Measurements from ENCODE around the gene GORASP1. TPM values are rescaled to one million over a fixed set of nuclear protein-coding genes. Genes with fewer than 3 reads are reported as not detected.

GORASP1 gene
- total RNA-seq, 4 donors from 2014 or later, result 32.3 to 73.4 (median 47.5) TPM

- no peak overlapping the region for H3K27ac ChIP-seq
- H3K4me3 ChIP-seq, result no peak overlapping the region
- H3K27me3 ChIP-seq, result no peaks in the 10 kb centered on the region
- no peaks in the 10 kb centered on the region for H3K36me3 ChIP-seq
- no peak for DNase-seq
- intact Hi-C loops (cut with DNase I; ENCODE audit: low total_unique reads), result no loop called here
- H3K9me3 ChIP-seq, result no peaks in the 10 kb centered on the region
- TF ChIP-seq, protein P1, sequence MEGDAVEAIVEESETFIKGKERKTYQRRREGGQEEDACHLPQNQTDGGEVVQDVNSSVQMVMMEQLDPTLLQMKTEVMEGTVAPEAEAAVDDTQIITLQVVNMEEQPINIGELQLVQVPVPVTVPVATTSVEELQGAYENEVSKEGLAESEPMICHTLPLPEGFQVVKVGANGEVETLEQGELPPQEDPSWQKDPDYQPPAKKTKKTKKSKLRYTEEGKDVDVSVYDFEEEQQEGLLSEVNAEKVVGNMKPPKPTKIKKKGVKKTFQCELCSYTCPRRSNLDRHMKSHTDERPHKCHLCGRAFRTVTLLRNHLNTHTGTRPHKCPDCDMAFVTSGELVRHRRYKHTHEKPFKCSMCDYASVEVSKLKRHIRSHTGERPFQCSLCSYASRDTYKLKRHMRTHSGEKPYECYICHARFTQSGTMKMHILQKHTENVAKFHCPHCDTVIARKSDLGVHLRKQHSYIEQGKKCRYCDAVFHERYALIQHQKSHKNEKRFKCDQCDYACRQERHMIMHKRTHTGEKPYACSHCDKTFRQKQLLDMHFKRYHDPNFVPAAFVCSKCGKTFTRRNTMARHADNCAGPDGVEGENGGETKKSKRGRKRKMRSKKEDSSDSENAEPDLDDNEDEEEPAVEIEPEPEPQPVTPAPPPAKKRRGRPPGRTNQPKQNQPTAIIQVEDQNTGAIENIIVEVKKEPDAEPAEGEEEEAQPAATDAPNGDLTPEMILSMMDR (IDR thresholded peaks at IDR 0.05), result no peak
- TF ChIP-seq POLR2A (IDR thresholded peaks at IDR 0.05), result no peak
- no peaks in the 10 kb centered on the region for H3K4me1 ChIP-seq
Measured at GRCh38 chr3:39130026-39130425, 22.6 kb upstream of the GORASP1 start.

GRCh38 chr3:39128951-39129350 is 21.5 kb upstream of the GORASP1 start:
- no peaks in the 10 kb centered on the region for H3K4me1 ChIP-seq
- TF ChIP-seq POLR2A (IDR thresholded peaks at IDR 0.05), result no peak
- TF ChIP-seq, protein P1 (IDR thresholded peaks at IDR 0.05), result no peak
- intact Hi-C loops (cut with DNase I; ENCODE audit: low total_unique reads), result loop anchor here (5.0 kb wide), 1 partner anchor 163 kb away; no protein-coding TSS in a partner anchor
- H3K4me3 ChIP-seq, result no peak overlapping the region
- no peak overlapping the region for H3K27ac ChIP-seq
- no peaks in the 10 kb centered on the region for H3K9me3 ChIP-seq
- H3K27me3 ChIP-seq, result no peaks in the 10 kb centered on the region
- no peak for DNase-seq
- H3K36me3 ChIP-seq, result no peaks in the 10 kb centered on the region

- intact Hi-C loops (cut with DNase I; ENCODE audit: low total_unique reads), result loop anchor here (5.0 kb wide), 1 partner anchor 164 kb away; no protein-coding TSS in a partner anchor
- Histone ChIP-seq H3K9me3 (no peaks in the 10 kb centered on the region), H3K4me1 (no peaks in the 10 kb centered on the region), H3K4me3 (no peak overlapping the region), H3K27ac (no peak overlapping the region), H3K27me3 (no peaks in the 10 kb centered on the region), H3K36me3 (no peaks in the 10 kb centered on the region)
- no peak for TF ChIP-seq POLR2A (IDR thresholded peaks at IDR 0.05)
- TF ChIP-seq, protein P1 (IDR thresholded peaks at IDR 0.05), result no peak
- no peak for DNase-seq
Measured at GRCh38 chr3:39127908-39128304, 20.5 kb upstream of the GORASP1 start.

GRCh38 chr3:39127269-39127907 is 20.0 kb upstream of the GORASP1 start:
- Histone ChIP-seq H3K27me3 (no peaks in the 10 kb centered on the region), H3K9me3 (no peaks in the 10 kb centered on the region), H3K4me3 (no peak overlapping the region), H3K36me3 (no peaks in the 10 kb centered on the region), H3K27ac (no peak overlapping the region), H3K4me1 (no peaks in the 10 kb centered on the region)
- DNase-seq, result no peak
- TF ChIP-seq, protein P1 (IDR thresholded peaks at IDR 0.05), result no peak
- no peak for TF ChIP-seq POLR2A (IDR thresholded peaks at IDR 0.05)
- intact Hi-C loops (cut with DNase I; ENCODE audit: low total_unique reads), result loop anchor here (5.0 kb wide), 1 partner anchor 165 kb away; no protein-coding TSS in a partner anchor

DNA sequence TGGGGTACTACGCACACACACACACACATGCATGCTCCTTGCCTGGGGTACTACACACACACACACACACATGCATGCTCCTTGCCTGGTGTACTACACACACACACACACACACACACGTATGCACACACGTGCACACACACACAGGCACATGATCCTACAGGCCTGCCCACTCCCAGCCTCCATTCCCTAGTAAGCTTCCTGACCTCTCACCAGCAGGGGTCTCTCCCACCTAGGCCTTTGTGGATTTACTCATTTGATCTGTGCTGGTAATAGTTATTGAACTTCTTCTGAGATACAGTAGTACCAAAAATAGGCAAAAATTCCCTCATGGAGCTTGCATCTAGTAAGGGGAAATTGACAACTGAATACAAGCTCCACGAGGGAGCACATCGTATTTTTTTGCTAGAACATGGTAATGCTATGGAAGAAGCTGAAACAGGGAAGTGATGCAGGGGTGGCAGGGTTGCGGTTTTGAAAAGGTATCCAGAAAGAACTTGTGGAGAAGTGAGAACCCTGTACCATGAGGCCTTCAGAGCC is 19.2 kb upstream of the GORASP1 start:
- H3K27me3 ChIP-seq, result no peaks in the 10 kb centered on the region
- peak; percentile 51 to 61 for DNase-seq
- TF ChIP-seq POLR2A (IDR thresholded peaks at IDR 0.05), result no peak
- TF ChIP-seq, protein P1 (IDR thresholded peaks at IDR 0.05), result peak; percentile 56 to 73 (median 64)
- H3K36me3 ChIP-seq, result no peaks in the 10 kb centered on the region
- H3K27ac ChIP-seq, result no peak overlapping the region
- intact Hi-C loops (cut with DNase I; ENCODE audit: low total_unique reads), result loop anchor here (5.0 kb wide), 1 partner anchor 166 kb away; no protein-coding TSS in a partner anchor
- no peaks in the 10 kb centered on the region for H3K9me3 ChIP-seq
- H3K4me3 ChIP-seq, result no peak overlapping the region
- H3K4me1 ChIP-seq, result no peaks in the 10 kb centered on the region

Data from uterus (tissue), 4 donors.